Stimulated activated CD4-positive, alpha-beta T cell treated with anti-CD3 and anti-CD28 coated beads, Interleukin-1b, Interleukin-23, amount 100 ng/mL, for 24 hours (primary cell): ENCODE measurements around the gene RFX4.
A peak's percentile ranks its signal among the peaks of the same experiment; 100 is the strongest.
"Not testable (repeated sequence)": the region's sequence is repeated elsewhere in the genome, so short reads cannot be mapped to it uniquely, and the experiment has no call there.

Source experiments
- DNase-seq, 4 experiments: peaks; one replicate each; pipeline ENCODE4 v3.0.0-alpha.2; 2020; ENCODE audit warnings: low read depth in 4 of 4, low spot score in 1 of 4

The RFX4 gene

DNA sequence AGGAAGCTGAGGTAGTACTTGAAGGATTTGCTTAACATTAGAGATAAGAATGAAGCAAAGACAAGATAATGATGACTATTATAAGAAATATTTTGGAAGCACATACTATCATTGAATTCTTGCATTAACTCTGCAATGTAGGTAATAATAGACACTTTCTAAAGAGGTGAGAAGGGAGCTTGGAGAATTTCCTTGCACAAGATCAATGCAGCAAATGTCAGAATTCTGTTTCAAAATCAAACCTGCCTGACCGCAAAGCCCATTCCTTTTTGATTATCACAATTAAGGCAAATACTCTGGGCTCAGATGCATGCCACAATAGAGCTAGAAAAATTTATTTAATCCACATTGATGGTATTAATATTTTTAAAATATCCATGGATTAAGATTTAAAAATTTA is 141.3 kb downstream of the RFX4 start:
- no peak for DNase-seq

DNA sequence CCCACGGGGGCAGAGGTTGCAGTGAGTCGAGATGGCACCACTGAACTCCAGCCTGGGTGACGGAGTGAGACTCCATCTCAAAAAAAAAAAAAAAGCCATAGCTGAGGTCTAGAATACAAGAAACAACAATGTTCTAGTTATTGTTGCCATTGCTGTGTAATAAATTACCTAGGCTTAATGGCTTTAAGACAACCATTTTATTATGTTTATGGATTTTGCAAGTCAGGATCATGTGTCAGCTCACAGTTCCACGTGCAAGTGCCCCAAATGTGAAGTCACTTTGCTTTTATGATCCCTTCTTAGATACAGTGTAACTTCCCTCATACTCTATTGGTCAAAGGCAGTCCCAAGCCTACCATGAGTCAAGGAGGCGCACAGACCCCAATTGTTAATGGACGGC is 142.1 kb downstream of the RFX4 start:
- no peak for DNase-seq

- not testable (repeated sequence) for DNase-seq
These were observed 143.9 kb downstream of the RFX4 start for GRCh38 chr12:106726603-106727202.

- no peak for DNase-seq
These were observed 146.8 kb downstream of the RFX4 start for GRCh38 chr12:106729611-106730010.

- no peak for DNase-seq
These were observed 150.1 kb downstream of the RFX4 start for GRCh38 chr12:106732890-106733289.

DNA sequence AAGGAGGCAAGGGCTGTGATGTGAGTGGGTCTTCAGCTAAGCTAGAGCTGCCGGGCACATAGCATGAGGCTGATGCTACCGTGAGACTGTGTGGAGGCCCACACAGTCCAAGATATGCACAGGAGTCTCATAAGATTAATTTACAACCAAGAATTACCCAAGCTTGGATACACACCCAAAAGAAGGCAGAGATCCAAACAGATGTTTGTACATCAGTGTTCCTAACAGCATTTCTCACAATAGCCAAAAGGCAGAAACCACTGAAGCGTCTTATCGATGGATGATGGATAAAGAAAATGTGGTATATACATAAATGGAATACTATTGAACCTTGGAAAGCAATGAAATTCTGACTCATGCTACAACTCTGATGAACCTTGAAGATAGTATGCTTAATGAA is 150.9 kb downstream of the RFX4 start:
- no peak for DNase-seq

GRCh38 chr12:106736051-106736957 is 153.5 kb downstream of the RFX4 start:
- DNase-seq: no peak

- no peak for DNase-seq
These were observed 156.5 kb downstream of the RFX4 start for GRCh38 chr12:106739318-106739717.

- DNase-seq: no peak
These were observed 157.2 kb downstream of the RFX4 start for GRCh38 chr12:106739815-106740530.

- no peak for DNase-seq
These were observed 158.0 kb downstream of the RFX4 start for GRCh38 chr12:106740818-106741217.

- DNase-seq: no peak
These were observed 158.4 kb downstream of the RFX4 start for GRCh38 chr12:106741247-106741646.

DNA sequence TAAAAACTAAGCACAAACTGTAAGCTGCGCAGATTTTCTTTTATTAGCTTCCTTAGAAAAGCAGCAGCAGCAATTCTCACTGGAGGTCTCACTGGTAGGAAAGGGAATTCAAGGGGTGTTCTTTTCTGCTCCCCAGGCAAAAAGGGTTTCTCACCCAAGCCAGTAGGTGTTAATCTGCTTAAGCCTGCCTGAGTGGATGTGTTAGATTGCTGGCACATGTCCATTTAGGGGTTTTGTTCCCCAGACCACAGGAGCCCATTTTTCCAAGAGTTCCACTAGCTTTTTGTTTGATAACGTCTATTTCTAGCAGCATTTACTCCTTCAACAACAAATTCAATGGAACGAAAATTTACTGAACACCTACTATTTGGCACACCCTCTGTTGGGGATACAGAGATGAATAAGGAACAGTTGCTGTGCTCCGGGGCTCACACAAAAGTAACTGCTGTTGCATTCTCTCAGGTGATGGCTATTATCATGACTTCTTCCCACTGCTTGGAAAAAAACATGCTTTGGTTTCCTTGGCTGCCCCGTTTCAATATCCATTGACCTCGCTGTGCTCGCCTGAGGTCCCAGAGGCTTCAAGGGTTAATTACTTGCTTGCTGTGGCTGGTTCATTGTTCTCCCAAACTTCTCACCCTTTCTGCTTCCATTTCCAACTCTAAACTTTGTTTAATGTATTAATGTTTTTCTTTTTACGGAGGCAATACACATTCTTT is 160.6 kb downstream of the RFX4 start:
- DNase-seq: no peak

- no peak for DNase-seq
These were observed 161.8 kb downstream of the RFX4 start for GRCh38 chr12:106744600-106744999.

GRCh38 chr12:106745181-106745745 is 162.5 kb downstream of the RFX4 start:
- DNase-seq: no peak

GRCh38 chr12:106747973-106748436 is 165.2 kb downstream of the RFX4 start:
- DNase-seq: no peak

GRCh38 chr12:106750524-106750923 is 167.7 kb downstream of the RFX4 start:
- DNase-seq: no peak

DNA sequence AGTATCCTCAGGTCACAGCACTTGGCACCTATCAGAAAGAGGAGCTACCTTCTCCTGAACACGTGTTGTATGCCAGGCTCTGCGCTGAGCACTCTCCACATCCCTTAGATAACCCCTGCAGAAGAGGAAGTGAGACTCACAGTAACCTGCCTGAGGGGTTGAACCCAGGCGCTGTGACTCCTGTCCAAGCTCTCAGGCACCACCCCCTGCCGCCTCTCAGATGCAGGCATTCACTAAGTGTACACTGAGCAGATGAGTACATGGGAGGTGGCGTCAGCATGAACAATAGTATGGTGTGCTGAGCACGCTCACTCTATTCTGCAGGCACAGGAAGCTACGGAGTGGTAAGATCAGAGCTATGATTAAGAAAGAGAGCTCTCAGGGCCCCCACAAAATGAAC is 170.7 kb downstream of the RFX4 start:
- peak in 2 of 4 experiments; percentile 41 to 49 for DNase-seq

DNA sequence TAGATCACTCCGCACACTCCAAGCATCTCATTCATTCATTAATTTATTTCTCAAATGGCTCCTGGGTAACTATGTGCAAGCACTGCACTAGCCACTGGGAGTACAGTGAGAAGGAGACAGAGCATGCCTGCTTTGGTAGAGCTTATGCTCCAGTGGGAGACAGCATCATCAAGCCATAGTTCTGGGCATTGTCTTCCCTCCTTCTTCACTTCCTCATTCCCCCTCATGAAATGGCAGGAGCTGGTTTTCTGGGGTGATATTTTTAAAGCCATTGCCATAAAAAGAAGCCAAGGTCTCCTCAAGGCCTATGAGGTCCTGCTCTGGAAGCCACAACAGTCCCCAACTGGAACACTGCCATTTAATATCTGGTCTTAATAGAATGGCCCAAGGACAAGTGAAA is 171.5 kb downstream of the RFX4 start:
- DNase-seq: no peak

DNA sequence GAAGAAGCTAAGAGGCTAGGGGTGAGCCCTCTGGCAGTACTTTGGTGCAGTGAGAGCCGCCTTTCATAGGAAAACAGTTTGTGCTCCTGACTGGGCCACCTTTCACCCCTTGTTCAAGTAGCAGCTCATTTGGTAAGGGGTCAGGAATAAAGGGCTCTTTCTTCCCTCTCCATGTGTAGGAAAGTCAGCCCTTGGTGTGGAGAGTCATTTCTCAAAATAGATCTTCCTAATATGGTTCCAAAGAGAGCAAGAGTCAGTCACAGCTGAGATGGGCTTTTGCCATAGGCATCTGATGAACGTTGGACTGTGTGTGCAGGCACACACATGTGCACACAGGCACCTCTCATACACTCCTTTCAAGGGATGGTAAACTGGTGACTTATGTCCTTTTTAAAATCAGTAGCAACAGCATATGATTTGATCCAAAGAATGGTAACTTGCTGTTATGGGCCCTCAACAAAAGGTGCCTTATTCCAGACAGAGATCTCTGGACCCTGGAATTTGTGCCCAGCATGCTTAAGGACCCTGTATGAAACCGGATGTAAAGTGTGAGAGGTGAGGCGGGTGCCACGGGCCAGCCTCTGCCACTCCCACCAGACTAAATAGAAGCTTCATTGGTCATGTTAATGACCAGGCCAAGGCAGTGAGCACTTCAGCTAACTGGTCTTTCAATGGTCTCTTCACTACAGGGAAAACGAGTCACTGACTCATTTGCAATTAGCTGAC is 175.0 kb downstream of the RFX4 start:
- DNase-seq: no peak
